Kidney epithelial cell (primary cell): ENCODE measurements around the gene CNOT6. TPM values are rescaled to one million over a fixed set of nuclear protein-coding genes. Genes with fewer than 3 reads are reported as not detected.

Experiments used
- DNase-seq: peaks from one replicate; pipeline ENCODE4 v3.0.0-alpha.2; 2010; ENCODE audit warnings: low read depth
- H3K27me3 ChIP-seq: 2 replicates; pipeline ENCODE4 v1.6.0; 2011; ENCODE audit warnings: low read length; ENCODE audit not compliant: control insufficient read depth, insufficient read depth
- H3K36me3 ChIP-seq: 2 replicates; pipeline ENCODE4 v1.5.1; 2011; ENCODE audit warnings: low read length; ENCODE audit not compliant: control insufficient read depth, insufficient read depth
- H3K4me3 ChIP-seq: 2 replicates; pipeline ENCODE4 v1.5.1; 2011; ENCODE audit warnings: low read depth, mild to moderate bottlenecking, control low read depth, low read length
- total RNA-seq: library from RNA; depleted of rRNA; stranded (reverse); fragments of >200 nt; gene quantifications from 2 replicates; pipeline ENCODE4 v1.2.3, GENCODE V29; 2015
- TF ChIP-seq, protein P1 (sequence below): IDR thresholded peaks from 2 replicates; pipeline ENCODE4 v1.5.1; 2011; ENCODE audit warnings: mild to moderate bottlenecking, moderate library complexity, low read length, control low read depth, inconsistent platforms; ENCODE audit not compliant: insufficient read depth, poor library complexity, severe bottlenecking

CNOT6 gene
- total RNA-seq, 1 donor from 2014 or later = 31.1 TPM

DNA sequence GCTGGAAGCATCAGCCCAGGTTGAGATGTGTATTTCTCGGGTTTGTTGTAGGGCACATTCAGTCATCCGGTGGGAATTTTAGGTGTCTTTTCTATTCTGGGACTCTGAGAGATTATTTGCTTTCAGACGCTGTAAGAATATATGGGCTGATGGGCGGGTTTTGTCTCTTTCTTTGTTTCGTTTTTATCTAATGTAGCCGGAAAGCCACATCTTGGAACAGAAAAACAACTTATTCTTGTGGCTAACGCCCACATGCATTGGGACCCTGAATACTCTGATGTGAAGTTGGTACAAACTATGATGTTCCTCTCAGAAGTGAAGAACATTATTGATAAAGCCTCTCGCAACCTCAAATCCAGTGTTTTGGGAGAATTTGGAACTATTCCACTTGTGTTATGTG, 74.7 kb downstream of the CNOT6 start:
- Histone ChIP-seq H3K36me3 (no peaks in the 10 kb centered on the region), H3K4me3 (no peak overlapping the region), H3K27me3 (no peaks in the 10 kb centered on the region)
- TF ChIP-seq, protein P1, sequence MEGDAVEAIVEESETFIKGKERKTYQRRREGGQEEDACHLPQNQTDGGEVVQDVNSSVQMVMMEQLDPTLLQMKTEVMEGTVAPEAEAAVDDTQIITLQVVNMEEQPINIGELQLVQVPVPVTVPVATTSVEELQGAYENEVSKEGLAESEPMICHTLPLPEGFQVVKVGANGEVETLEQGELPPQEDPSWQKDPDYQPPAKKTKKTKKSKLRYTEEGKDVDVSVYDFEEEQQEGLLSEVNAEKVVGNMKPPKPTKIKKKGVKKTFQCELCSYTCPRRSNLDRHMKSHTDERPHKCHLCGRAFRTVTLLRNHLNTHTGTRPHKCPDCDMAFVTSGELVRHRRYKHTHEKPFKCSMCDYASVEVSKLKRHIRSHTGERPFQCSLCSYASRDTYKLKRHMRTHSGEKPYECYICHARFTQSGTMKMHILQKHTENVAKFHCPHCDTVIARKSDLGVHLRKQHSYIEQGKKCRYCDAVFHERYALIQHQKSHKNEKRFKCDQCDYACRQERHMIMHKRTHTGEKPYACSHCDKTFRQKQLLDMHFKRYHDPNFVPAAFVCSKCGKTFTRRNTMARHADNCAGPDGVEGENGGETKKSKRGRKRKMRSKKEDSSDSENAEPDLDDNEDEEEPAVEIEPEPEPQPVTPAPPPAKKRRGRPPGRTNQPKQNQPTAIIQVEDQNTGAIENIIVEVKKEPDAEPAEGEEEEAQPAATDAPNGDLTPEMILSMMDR = no peak
- no peak for DNase-seq

DNA sequence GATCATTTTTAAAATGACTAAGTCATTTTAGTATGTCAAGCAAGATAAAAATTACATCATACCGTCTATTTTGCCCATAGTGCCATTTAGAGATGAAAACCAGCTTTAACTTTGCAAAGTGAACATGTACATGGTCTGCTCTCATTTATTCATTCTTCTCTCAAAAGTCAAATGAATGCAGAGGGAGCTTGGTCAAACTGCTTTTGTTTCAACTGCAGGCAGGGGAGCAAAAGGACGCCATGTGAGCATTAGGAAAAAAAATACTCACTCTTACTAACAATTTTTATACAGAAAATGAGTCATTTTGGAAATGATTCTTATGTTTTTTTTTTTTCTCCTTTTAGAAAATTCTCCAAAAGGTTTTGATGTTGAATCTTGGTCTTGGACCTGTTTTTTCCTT, 81.4 kb downstream of the CNOT6 start:
- TF ChIP-seq, protein P1 = no peak
- Histone ChIP-seq H3K4me3 (no peak overlapping the region), H3K36me3 (no peaks in the 10 kb centered on the region), H3K27me3 (no peaks in the 10 kb centered on the region)
- DNase-seq = no peak

DNA sequence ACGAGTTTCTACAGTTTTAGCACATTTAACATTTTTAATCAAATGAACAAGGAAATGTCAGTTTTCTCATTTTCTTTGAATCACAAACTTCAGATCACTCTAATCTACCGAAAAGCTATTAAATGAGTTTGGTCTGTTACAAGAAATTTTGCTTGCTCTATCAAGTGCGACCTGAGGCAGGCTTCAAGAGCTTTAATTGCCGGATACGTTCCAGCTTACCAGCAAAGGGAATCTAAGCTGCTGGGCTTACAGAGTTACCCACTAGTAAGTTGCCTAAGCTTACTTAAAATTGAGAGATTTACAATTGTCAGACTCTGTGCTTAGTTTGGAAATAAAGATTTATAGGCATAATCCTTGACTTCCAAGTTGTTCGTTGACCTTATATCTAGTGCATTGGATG, 86.5 kb downstream of the CNOT6 start:
- Histone ChIP-seq H3K4me3 (no peak overlapping the region), H3K27me3 (no peaks in the 10 kb centered on the region), H3K36me3 (no peaks in the 10 kb centered on the region)
- TF ChIP-seq, protein P1 = no peak
- DNase-seq = no peak

DNA sequence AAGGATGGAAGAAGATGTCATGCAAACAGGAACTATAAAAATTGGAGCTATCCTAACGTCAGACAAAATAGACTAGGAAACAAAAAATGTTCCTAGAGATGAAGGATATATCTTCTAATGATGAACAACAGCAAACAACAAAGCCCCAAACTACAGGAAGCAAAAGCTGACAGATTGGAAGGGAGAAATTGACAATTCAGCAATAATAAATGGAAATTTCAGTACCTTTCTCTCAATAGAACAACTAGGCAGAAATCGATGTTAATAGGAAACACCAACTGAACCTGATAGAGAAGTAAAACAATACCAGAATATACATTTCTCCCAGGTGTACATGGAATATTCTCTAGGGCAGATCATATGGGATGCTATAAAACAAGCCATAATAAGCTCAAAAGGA, 89.6 kb downstream of the CNOT6 start:
- no peak for DNase-seq
- TF ChIP-seq, protein P1 = no peak
- H3K36me3 ChIP-seq = no peaks in the 10 kb centered on the region
- peaks cover 3% of the 10 kb centered on the region for H3K27me3 ChIP-seq
- H3K4me3 ChIP-seq = no peak overlapping the region

DNA sequence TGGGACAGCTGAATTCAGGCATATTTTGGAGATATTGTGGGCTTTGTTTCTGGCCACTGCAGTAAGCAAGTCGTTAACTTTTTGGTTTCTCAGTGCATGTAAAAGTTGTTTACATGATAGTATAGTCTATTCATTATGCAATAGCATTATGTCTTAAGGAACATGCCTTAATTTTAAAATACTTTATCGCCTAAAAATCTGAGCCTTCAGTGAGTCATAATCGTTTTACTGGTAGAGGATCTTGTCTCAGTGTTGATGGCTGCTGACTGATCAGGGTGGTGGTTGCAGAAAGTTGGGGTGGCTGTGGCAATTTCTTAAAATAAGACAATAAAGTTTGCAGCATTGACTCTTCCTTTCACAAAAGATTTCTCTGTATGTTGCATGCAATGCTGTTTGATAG, 92.0 kb downstream of the CNOT6 start:
- no peak for DNase-seq
- H3K4me3 ChIP-seq = no peak overlapping the region
- H3K27me3 ChIP-seq = peaks cover 22% of the 10 kb centered on the region
- TF ChIP-seq, protein P1 = no peak
- H3K36me3 ChIP-seq = no peaks in the 10 kb centered on the region

DNA sequence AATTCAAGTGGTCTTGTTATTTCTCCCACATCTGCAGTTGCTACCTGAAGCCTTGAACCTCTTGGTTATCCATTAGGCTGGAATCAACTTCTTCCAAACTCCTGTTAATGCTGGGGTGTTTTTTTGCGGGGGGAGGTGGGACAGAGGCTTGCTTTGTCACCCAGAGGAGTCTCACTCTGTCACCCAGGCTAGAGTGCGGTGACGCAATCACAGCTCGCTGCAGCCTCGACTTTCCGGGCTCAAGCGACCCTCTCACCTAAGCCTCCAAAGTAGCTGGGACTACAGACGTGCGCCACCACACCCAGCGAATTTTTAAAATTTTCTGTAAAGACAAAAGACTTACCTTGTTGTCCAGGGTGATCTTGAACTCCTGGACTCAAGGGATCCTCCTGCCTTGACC, 92.7 kb downstream of the CNOT6 start:
- no peak for DNase-seq
- Histone ChIP-seq H3K27me3 (peaks cover 28% of the 10 kb centered on the region), H3K4me3 (no peak overlapping the region), H3K36me3 (no peaks in the 10 kb centered on the region)
- TF ChIP-seq, protein P1 = no peak
